Jurkat, Clone E6-1 (cell line): ENCODE results near the gene DBNL.

ENCODE experiments used
- DNase-seq: peaks from one replicate; pipeline ENCODE4 v3.0.0-alpha.2; 2011; ENCODE audit warnings: low read depth, low spot score
- H3K4me3 ChIP-seq: 2 replicates; pipeline ENCODE4 v1.5.1; 2011; ENCODE audit warnings: mild to moderate bottlenecking, low read length, control low read depth, moderate library complexity

DBNL gene

GRCh38 chr7:44103923-44104859 lies 59.7 kb downstream of the DBNL start, which contains the start of gene AEBP1:
TSS of gene AEBP1 (plus strand) at chr7:44104345. CDS start at chr7:44104666, 321 bp downstream.
- peak within 1 kb of the TSS; percentile 92 for H3K4me3 ChIP-seq
- no peak for DNase-seq

GRCh38 chr7:44104860-44105771 lies 60.6 kb downstream of the DBNL start:
- H3K4me3 ChIP-seq, result peak overlapping the region; percentile 92

DNA sequence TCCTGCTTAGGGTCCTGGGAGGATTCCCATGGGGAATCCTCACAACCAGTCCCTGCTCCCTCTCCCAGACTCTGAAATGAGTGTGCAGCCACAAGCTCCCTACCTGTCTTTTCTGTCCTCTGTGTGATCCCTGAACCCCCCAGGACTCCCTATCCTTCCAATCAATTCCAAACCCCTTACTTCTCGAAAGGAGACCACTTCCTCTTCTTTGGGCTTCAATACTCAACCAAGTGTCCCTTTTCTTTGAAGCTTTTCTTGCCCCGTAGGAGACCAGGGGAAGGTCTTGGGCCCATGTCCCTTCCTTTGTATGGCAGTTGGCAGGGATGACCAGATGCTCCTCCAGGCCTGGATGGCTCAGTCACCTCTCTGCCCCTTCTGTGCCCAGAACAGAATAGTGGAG lies 61.3 kb downstream of the DBNL start:
- no peak for DNase-seq
- peak overlapping the region; percentile 92 for H3K4me3 ChIP-seq

More at GRCh38 chr7:44104860-44105771, 60.6 kb downstream of the DBNL start:
- DNase-seq, result no peak

- no peak for DNase-seq
- H3K4me3 ChIP-seq, result peak overlapping the region; percentile 92
These were observed 62.0 kb downstream of the DBNL start for GRCh38 chr7:44106311-44107065.

GRCh38 chr7:44107116-44107960 lies 62.8 kb downstream of the DBNL start:
- no peak for DNase-seq
- H3K4me3 ChIP-seq, result no peak overlapping the region

GRCh38 chr7:44107961-44108767 lies 63.7 kb downstream of the DBNL start:
- no peak for DNase-seq
- H3K4me3 ChIP-seq, result no peak overlapping the region

DNA sequence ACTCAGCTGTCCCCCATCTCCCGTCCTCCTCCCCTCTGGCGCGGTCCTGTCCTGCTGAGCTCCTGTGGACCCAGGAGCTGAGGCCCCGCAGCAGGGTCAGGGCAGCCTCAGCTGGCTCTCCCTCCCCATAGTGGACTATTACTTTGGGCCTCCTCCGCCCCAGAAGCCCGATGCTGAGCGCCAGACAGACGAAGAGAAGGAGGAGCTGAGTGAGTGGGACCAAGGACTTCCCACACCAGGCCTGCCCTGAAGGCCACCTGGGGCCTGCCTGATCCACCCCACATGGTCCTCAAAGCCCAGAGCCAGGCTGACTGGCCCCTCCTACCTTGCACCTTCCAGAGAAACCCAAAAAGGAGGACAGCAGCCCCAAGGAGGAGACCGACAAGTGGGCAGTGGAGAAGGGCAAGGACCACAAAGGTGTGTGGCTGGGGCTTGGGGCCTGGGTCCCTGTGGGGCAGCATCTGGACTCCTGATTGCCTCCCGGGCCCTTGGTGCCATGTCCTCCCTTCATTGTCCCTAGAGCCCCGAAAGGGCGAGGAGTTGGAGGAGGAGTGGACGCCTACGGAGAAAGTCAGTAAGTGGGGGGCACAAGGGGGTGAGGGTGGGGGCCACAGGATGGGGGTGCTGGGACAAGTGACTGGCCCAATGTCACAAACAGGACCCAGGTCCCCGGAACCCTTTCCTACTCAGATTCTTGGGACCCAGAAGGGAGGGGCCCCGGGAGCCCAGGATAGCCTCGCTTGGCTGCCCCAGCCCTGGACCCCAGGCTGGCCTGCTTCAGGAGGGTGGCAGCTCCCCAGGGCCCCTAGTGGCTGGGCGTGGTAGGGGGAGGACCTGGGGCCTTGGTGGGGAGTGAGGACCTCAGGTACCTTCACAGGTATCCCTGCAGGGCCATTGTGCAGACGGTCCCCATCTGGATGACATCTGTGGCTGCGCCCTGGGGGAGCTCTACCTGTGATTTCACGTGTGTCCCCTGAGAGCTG lies 64.6 kb downstream of the DBNL start:
- DNase-seq, result no peak
- no peak overlapping the region for H3K4me3 ChIP-seq

DNA sequence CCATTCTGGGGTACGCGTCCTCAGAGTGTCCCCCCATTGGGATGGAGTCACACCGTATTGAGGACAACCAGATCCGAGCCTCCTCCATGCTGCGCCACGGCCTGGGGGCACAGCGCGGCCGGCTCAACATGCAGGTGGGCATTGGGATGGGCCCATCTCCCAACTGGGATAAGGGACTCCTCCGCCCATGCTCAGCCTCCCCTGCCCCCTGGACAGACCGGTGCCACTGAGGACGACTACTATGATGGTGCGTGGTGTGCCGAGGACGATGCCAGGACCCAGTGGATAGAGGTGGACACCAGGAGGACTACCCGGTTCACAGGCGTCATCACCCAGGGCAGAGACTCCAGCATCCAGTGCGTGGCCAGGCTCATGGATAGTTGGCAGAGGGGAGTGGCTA lies 65.5 kb downstream of the DBNL start:
- no peak overlapping the region for H3K4me3 ChIP-seq
- no peak for DNase-seq

GRCh38 chr7:44110719-44111635 lies 66.5 kb downstream of the DBNL start:
- no peak overlapping the region for H3K4me3 ChIP-seq
- DNase-seq, result no peak
